Panc1 (cell line): ENCODE results near the gene WIPF1.

Source experiments
- CTCF ChIP-seq: fragments of 450-650 bp; IDR thresholded peaks from 2 replicates; pipeline ENCODE4 v1.5.1; 2017; ENCODE audit warnings: mild to moderate bottlenecking
- SIN3A ChIP-seq: IDR thresholded peaks from 2 replicates; pipeline ENCODE4 v1.6.1; 2012; ENCODE audit warnings: low read depth, mild to moderate bottlenecking, low read length, moderate library complexity, borderline replicate concordance; ENCODE audit not compliant: insufficient read depth
- TCF7L2 ChIP-seq: IDR thresholded peaks from 2 replicates; pipeline ENCODE4 v1.6.1; 2011; ENCODE audit warnings: mild to moderate bottlenecking, low read depth, low read length, inconsistent platforms

GRCh38 chr2:174632841-174633622 is 35.4 kb upstream of the WIPF1 start:
- TF ChIP-seq CTCF (no peak), TCF7L2 (no peak), SIN3A (no peak)
